HL-60 (cell line): ENCODE data around the gene PACSIN1.

Source experiments
- POLR2AphosphoS5 ChIP-seq: IDR thresholded peaks from 2 replicates; pipeline ENCODE4 v1.6.1; 2012; ENCODE audit warnings: low read depth
- TF ChIP-seq, protein P1 (sequence below): IDR thresholded peaks from 2 replicates; pipeline ENCODE4 v1.6.1; 2012; ENCODE audit warnings: low read depth; ENCODE audit not compliant: insufficient replicate concordance
- TF ChIP-seq, protein P2 (sequence below): IDR thresholded peaks from one replicate; pipeline ENCODE4 v1.5.1; 2011; ENCODE audit warnings: low read length, control low read depth, inconsistent platforms; ENCODE audit not compliant: insufficient read depth

DNA sequence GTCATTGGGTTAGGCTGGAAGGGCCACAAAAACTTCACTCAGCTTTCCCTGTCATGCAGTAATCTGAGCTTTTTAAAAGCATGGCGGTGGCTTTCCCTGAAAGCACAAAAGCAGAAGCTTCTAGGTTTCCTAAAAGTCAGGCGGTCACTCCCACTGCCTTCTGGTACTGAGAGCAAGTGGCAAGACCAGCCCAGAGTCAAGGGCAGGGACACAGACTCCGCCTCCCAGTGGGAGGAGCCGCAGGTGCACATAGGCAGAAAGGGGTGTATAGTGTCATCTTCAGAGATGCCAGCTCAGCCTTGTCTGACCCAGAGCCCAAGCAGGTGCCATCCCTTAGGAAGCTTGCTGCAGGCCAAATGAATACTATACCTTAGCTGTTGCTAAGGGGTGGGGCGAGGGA is 18.0 kb upstream of the PACSIN1 start:
- TF ChIP-seq, protein P1, sequence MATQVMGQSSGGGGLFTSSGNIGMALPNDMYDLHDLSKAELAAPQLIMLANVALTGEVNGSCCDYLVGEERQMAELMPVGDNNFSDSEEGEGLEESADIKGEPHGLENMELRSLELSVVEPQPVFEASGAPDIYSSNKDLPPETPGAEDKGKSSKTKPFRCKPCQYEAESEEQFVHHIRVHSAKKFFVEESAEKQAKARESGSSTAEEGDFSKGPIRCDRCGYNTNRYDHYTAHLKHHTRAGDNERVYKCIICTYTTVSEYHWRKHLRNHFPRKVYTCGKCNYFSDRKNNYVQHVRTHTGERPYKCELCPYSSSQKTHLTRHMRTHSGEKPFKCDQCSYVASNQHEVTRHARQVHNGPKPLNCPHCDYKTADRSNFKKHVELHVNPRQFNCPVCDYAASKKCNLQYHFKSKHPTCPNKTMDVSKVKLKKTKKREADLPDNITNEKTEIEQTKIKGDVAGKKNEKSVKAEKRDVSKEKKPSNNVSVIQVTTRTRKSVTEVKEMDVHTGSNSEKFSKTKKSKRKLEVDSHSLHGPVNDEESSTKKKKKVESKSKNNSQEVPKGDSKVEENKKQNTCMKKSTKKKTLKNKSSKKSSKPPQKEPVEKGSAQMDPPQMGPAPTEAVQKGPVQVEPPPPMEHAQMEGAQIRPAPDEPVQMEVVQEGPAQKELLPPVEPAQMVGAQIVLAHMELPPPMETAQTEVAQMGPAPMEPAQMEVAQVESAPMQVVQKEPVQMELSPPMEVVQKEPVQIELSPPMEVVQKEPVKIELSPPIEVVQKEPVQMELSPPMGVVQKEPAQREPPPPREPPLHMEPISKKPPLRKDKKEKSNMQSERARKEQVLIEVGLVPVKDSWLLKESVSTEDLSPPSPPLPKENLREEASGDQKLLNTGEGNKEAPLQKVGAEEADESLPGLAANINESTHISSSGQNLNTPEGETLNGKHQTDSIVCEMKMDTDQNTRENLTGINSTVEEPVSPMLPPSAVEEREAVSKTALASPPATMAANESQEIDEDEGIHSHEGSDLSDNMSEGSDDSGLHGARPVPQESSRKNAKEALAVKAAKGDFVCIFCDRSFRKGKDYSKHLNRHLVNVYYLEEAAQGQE: no peak
- TF ChIP-seq, protein P2, sequence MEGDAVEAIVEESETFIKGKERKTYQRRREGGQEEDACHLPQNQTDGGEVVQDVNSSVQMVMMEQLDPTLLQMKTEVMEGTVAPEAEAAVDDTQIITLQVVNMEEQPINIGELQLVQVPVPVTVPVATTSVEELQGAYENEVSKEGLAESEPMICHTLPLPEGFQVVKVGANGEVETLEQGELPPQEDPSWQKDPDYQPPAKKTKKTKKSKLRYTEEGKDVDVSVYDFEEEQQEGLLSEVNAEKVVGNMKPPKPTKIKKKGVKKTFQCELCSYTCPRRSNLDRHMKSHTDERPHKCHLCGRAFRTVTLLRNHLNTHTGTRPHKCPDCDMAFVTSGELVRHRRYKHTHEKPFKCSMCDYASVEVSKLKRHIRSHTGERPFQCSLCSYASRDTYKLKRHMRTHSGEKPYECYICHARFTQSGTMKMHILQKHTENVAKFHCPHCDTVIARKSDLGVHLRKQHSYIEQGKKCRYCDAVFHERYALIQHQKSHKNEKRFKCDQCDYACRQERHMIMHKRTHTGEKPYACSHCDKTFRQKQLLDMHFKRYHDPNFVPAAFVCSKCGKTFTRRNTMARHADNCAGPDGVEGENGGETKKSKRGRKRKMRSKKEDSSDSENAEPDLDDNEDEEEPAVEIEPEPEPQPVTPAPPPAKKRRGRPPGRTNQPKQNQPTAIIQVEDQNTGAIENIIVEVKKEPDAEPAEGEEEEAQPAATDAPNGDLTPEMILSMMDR: no peak
- TF ChIP-seq POLR2AphosphoS5: no peak
